ENCODE measurements around the gene USP10.
A peak's percentile ranks its signal among the peaks of the same experiment; 100 is the strongest.

USP10 gene

GRCh38 chr16:84703681-84704080, 3.9 kb downstream of the USP10 start:
- DNase-seq, result no peak

DNA sequence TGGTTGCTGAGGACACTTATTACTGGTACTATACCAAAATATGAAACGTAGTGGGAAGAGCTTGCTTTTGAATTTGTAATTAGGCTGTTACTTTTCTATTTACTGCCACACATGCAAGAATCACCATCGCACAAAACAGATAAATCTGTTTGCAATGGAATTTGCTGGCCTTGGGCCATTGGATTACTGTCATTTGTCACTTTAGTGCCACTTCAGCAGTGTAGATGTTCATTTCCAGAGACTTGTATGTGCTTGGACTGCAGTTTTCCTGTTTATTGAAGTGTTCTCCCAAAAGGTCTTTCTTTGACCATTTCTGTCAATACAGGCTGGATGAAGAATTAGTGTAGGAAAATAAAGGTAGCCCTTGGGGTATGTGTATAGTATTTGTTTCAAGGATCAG, 4.5 kb downstream of the USP10 start:
- DNase-seq, result no peak

- no peak for DNase-seq
These were observed 7.1 kb downstream of the USP10 start for GRCh38 chr16:84706856-84707255.

- DNase-seq, result no peak
These were observed 9.8 kb downstream of the USP10 start for GRCh38 chr16:84709609-84710008.

DNA sequence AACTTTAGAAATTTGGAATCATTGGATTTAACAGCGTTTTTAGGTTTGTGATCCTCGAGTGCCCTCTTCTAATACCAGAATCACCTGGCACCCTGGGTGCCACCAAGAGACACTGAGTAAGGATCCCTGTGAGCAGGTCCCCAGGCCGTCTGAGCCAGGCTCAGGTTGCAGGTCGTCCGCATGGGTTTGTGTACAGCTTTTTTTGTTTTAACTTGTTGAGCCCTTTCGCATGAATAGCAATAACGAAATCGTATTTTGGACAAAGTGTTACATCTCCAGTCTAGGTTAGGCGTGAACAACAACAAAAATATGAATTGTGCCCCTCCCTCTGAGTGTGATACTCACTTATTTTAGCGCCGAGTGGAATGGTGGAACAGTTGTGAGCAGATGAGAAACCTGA, 10.9 kb downstream of the USP10 start:
- no peak for DNase-seq

DNA sequence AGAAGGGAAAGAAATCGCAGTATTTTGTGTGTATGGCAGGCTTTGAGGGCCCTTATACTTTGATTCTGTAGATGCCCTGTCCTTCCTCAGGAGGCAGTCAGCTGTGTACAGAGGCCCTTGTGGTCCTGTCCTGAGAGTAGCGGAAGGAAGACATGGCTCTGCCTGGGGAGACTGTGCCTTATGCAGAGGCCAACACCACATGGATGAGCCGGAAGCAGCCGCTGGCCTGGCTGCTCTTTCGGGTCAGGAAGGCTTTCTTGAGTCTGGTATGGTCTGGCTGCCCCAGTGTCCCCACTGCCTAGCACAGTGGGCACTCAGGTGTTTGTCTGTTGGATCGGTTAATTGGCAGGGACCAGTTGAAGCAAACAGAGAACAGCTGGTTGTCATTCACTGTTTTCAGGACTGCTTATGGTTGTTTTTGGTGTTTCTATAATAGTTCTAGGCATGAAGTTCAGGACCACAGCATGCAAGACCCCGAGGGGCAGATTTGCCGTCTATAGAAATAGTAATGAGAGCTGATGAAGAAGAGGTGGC, 12.4 kb downstream of the USP10 start:
- DNase-seq, result no peak

- DNase-seq, result no peak
These were observed 13.3 kb downstream of the USP10 start for GRCh38 chr16:84712801-84713775.

DNA sequence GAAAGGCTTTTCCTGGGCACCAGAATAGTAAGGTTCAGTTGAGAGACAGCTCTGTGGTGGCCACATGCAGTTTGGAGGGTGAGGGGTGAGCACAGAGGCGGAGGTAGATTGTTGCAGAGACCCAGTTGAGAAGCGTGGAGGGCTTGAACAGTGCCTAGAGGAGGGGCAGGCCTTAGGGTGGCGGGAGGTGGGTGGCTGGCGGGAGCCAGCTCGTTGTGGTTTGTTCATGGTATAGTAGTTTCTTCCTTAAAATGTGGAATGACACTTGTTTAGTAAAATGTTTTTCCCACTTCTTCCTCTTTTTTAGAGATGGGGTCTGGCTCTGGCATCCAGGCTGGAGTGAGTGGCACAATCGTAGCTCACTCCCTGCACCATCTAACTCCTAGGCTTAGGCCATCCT, 14.2 kb downstream of the USP10 start:
- no peak for DNase-seq

DNA sequence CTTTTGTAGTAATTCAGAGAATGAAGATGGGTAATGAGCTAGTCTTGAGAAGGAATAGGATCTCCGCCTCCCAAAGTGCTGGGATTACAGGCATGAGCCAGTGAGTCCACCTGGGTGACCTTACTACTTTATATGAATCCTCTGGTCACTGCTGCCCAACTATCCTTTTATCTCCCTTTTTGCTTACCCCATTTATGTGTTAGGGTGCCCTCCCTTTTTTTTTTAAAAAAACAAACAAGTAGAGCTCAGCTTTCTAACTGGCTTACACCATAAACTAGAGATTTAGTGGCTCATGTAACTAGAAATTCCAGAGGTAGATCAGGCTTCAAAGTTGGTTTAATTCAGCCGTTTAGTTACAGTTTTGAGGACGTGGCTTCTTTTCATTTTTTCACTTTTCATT, 15.6 kb downstream of the USP10 start:
- DNase-seq, result no peak

- no peak for DNase-seq
These were observed 16.1 kb downstream of the USP10 start for GRCh38 chr16:84715854-84716253.

GRCh38 chr16:84716740-84717139, 16.9 kb downstream of the USP10 start:
- no peak for DNase-seq

DNA sequence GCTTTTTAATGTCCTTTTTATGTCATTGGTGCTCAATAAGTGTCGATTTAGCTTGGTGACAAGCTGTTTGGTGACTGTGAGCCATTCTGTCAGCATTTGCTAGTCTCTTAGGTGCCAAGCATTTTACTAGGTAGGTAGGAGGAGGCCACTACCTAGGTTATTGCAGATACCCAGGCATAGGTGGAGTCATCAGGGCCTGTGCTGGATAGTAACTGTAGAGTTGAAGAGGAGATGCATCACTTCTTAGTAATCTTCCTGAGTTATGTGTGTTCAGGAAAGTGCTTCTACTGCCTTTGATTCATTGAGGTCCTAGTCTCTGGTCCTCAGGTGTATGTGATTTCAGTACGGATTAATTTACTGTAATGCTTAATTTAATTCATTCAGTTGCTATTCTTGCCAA, 17.7 kb downstream of the USP10 start:
- DNase-seq, result no peak

- no peak for DNase-seq
These were observed 20.4 kb downstream of the USP10 start for GRCh38 chr16:84720177-84720579.

GRCh38 chr16:84722068-84722467, 22.3 kb downstream of the USP10 start:
- no peak for DNase-seq

DNA sequence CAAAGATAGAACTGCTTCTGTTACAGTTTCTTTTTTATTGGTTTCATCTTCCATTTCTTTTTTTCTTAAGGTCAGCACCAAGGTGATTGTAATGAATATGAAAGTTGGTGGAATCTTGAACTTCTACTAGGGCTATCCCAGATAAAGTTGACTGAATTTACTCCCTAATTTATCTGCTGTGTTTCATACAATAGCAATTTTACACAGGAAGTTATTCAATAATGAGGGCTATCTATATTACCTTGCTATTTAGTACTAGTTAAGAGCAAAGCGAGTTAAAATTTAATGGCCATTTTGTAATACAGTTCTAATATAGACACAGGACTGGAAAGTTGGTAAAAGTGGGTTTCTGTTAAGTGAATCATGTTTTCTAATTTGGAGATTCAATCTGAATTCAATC, 24.1 kb downstream of the USP10 start:
- DNase-seq, result no peak

- no peak for DNase-seq
These were observed 25.0 kb downstream of the USP10 start for GRCh38 chr16:84724606-84725309.

GRCh38 chr16:84725481-84726078, 25.8 kb downstream of the USP10 start:
- DNase-seq, result no peak

- DNase-seq, result peak; percentile 49
These were observed 26.4 kb downstream of the USP10 start for GRCh38 chr16:84726079-84726668.

DNA sequence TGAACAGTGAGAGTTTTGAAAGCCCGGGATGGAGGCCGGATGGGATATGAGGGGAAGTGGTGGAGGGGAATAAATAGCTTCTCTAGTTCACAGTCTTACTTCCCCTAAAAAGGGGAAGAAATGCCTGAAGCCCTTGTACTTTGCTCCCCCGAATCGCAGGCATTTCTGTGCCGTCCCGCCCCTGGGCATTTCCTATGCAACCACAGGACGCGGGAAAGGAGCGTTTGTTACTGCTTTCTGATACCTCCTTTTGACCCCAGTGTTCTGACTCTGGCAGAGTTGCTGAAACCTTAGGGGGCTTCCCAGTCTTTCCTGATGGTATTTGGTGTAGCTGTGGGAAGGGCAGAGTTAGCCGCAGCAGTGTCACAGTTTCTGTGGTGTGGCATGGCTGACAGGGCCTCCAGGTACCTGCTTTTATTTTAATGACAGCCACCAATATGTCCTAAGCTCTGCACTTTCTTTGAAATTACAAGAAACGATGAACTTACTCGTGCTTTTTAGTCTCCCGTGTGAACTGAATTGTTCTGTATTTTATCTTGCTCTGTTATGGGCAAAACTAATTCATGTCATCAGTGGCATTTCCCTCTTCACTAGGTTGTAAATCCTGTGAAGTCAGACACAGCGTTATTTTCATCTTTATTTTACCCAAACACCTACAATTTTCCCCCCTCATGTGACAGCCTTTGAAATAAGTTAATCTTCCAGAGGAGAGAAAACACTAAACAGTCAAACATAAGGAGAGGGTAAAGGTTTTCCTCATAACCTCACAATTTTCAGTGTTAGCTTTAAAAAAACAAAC, 27.1 kb downstream of the USP10 start:
- DNase-seq, result no peak

DNA sequence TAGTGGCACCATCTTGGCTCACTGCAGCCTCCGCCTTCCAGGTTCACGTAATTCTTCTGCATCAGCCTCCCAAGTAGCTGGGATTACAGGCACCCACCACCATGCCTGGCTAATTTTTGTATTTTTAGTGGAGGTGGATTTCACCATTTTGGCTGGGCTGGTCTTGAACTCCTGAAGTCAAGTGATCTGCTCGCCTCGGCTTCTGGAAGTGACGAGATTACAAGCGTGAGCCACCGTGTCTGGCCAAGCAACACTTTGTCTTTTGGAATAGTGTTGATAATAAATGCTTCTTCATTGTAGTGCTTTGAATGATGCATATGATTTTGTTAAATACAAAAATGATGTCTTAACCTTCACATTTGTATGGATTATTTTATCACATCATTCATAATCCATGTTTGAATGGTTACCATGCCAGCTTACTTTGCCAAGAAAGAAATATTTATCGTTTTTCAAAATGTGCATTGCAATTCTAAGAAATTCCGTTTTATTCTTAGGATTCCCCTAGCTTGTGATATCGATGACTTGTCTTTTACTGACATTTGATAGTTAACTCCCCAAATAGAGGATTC, 29.1 kb downstream of the USP10 start:
- DNase-seq, result no peak

- DNase-seq, result no peak
These were observed 30.0 kb downstream of the USP10 start for GRCh38 chr16:84729716-84730320.

Measured in NCI-H1092 treated with DMSO at 0.1 percent for 48 hours (cell line).